VCaP (cell line): ENCODE results near the gene DTWD2.

Experiments used
- H3K27ac ChIP-seq: fragments of 450-650 bp; 2 replicates; pipeline ENCODE4 v1.5.1; 2017
- CTCF ChIP-seq: fragments of 450-650 bp; conservative IDR thresholded peaks from 2 replicates; pipeline ENCODE4 v1.5.1; 2017; ENCODE audit warnings: mild to moderate bottlenecking, moderate library complexity

DTWD2 gene

GRCh38 chr5:118906947-118907346 is 81.4 kb downstream of the DTWD2 start:
- H3K27ac ChIP-seq: no peak overlapping the region
- no peak for TF ChIP-seq CTCF

GRCh38 chr5:118905196-118905595 is 83.2 kb downstream of the DTWD2 start:
- no peak for TF ChIP-seq CTCF
- H3K27ac ChIP-seq: no peak overlapping the region

GRCh38 chr5:118902656-118903438 is 85.5 kb downstream of the DTWD2 start:
- no peak overlapping the region for H3K27ac ChIP-seq
- TF ChIP-seq CTCF: no peak

- TF ChIP-seq CTCF: no peak
- H3K27ac ChIP-seq: no peak overlapping the region
Measured at GRCh38 chr5:118894709-118895108, 93.6 kb downstream of the DTWD2 start.

- no peak overlapping the region for H3K27ac ChIP-seq
- TF ChIP-seq CTCF: no peak
Measured at GRCh38 chr5:118891252-118891651, 97.1 kb downstream of the DTWD2 start.

- no peak for TF ChIP-seq CTCF
- H3K27ac ChIP-seq: no peak overlapping the region
Measured at GRCh38 chr5:118889165-118889564, 99.2 kb downstream of the DTWD2 start.

GRCh38 chr5:118888556-118888955 is 99.8 kb downstream of the DTWD2 start:
- no peak overlapping the region for H3K27ac ChIP-seq
- TF ChIP-seq CTCF: no peak
